OCI-LY7 (cell line): ENCODE data around the gene GPRC5D. TPM values are rescaled to one million over a fixed set of nuclear protein-coding genes. Genes with fewer than 3 reads are reported as not detected.

Experiments used
- BruUV-seq: library from RNA; stranded (reverse); fragments of 400-500 nt; replicated peaks from 2 replicates; lab custom pipeline; 2021; lab: Mats Ljungman, UMichigan
- CTCF ChIA-PET: fragments of 300-600 bp; sonication (Branson Sonifier 250); formaldehyde crosslinking; loops from one replicate; lab custom pipeline; 2022; ENCODE audit warnings: antibody characterized with exemption; ENCODE audit not compliant: unreplicated experiment; lab: Charles Lee
- POLR2A ChIA-PET: fragments of 300-600 bp; sonication (Branson Sonifier 250); formaldehyde crosslinking; loops from one replicate; lab custom pipeline; 2022; ENCODE audit warnings: antibody characterized with exemption; lab: Charles Lee
- DNase-seq: peaks from one replicate; pipeline ENCODE4 v3.0.0-alpha.2; 2015; ENCODE audit warnings: low spot score
- H2AFZ ChIP-seq: fragments of 200-600 bp; sonication (generic), shearing (Covaris generic); 2 replicates; pipeline ENCODE4 v1.6.1; 2014; ENCODE audit warnings: mild to moderate bottlenecking, antibody characterized with exemption, low read length, moderate library complexity
- H3K27ac ChIP-seq: fragments of 200-600 bp; sonication (generic); 2 replicates; pipeline ENCODE4 v1.5.1; 2014; ENCODE audit warnings: mixed run types, low read depth, mild to moderate bottlenecking, moderate library complexity, low read length, inconsistent platforms; ENCODE audit not compliant: poor library complexity, severe bottlenecking
- H3K36me3 ChIP-seq: fragments of 200-600 bp; sonication (generic); 2 replicates; pipeline ENCODE4 v1.6.1; 2014; ENCODE audit warnings: mild to moderate bottlenecking, antibody characterized with exemption, low read length, moderate library complexity, mixed read lengths; ENCODE audit not compliant: insufficient read depth
- H3K4me1 ChIP-seq: fragments of 200-600 bp; sonication (generic); 2 replicates; pipeline ENCODE4 v1.5.1; 2014; ENCODE audit warnings: mild to moderate bottlenecking, low read length; ENCODE audit not compliant: insufficient read depth, poor library complexity, severe bottlenecking
- H3K4me2 ChIP-seq: fragments of 200-600 bp; sonication (generic); 2 replicates; pipeline ENCODE4 v1.6.1; 2014; ENCODE audit warnings: mild to moderate bottlenecking, low read length
- H3K4me3 ChIP-seq: fragments of 200-600 bp; sonication (generic); 2 replicates; pipeline ENCODE4 v1.5.1; 2014; ENCODE audit warnings: mild to moderate bottlenecking, low read depth, low read length; ENCODE audit not compliant: poor library complexity, severe bottlenecking
- H3K79me2 ChIP-seq: fragments of 200-600 bp; sonication (generic); 2 replicates; pipeline ENCODE4 v1.6.1; 2016; ENCODE audit warnings: low read depth, mild to moderate bottlenecking, low read length, moderate library complexity, mixed read lengths; ENCODE audit not compliant: insufficient read depth
- H3K9me2 ChIP-seq: fragments of 200-600 bp; sonication (generic); 2 replicates; pipeline ENCODE4 v1.6.1; 2016; ENCODE audit warnings: mild to moderate bottlenecking, low read length, mixed read lengths; ENCODE audit not compliant: insufficient read depth
- H3K9me3 ChIP-seq: fragments of 200-600 bp; sonication (generic); 2 replicates; pipeline ENCODE4 v1.6.1; 2014; ENCODE audit warnings: mild to moderate bottlenecking, mixed run types, low read length, mixed read lengths
- H4K20me1 ChIP-seq: fragments of 200-600 bp; sonication (generic); 2 replicates; pipeline ENCODE4 v1.6.1; 2014; ENCODE audit warnings: mild to moderate bottlenecking, antibody characterized with exemption, low read length, moderate library complexity, mixed read lengths; ENCODE audit not compliant: insufficient read depth
- EZH2phosphoT487 ChIP-seq: fragments of 200-600 bp; sonication (generic); IDR thresholded peaks from 2 replicates; pipeline ENCODE4 v1.6.1; 2018; ENCODE audit warnings: low read depth, borderline replicate concordance, mild to moderate bottlenecking, mixed run types, antibody characterized with exemption, low read length, moderate library complexity, mixed read lengths
- intact Hi-C: fragments of 100-400 bp; cut with micrococcal nuclease; formaldehyde crosslinking; loops from one replicate; pipeline ENCODE4 v1.10.0; 2022; ENCODE audit not compliant: unreplicated experiment
- total RNA-seq, 2 experiments: library from RNA; depleted of rRNA in 1 of 2; stranded (reverse); fragments of >200 nt in 1 of 2; shearing (Covaris generic) in 1 of 2; gene quantifications; 2 replicates each; pipeline ENCODE4 v1.2.3, GENCODE V29; 2014 to 2022
- TF ChIP-seq, protein P1 (sequence below): fragments of 200-600 bp; sonication (generic); conservative IDR thresholded peaks from 2 replicates; pipeline ENCODE4 v1.5.1; 2014; ENCODE audit warnings: mild to moderate bottlenecking, antibody characterized with exemption, low read length, moderate library complexity, mixed read lengths

The GPRC5D gene
- total RNA-seq, 2 experiments from 2014 or later: not detected

DNA sequence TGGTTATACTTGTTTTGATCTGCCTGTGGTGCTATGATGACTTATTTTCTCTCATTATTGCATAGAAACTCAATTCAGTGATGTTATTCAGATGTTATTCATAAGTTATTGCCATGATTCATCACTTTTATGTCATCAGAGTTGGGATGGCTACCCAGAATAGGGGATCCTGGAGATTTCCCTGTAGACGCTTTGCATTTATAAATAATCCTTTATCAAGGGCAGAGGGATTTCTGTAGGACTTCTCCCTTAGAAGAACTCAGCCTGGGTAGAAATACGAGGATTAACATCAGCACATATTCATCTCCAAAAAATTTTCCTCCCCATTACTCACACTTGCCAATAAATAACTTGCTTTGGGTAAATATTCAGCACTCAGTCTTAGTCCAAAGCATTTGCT, 55.7 kb downstream of the GPRC5D start:
- H3K79me2 ChIP-seq: no peaks in the 10 kb centered on the region
- TF ChIP-seq EZH2phosphoT487: no peak
- TF ChIP-seq, protein P1, sequence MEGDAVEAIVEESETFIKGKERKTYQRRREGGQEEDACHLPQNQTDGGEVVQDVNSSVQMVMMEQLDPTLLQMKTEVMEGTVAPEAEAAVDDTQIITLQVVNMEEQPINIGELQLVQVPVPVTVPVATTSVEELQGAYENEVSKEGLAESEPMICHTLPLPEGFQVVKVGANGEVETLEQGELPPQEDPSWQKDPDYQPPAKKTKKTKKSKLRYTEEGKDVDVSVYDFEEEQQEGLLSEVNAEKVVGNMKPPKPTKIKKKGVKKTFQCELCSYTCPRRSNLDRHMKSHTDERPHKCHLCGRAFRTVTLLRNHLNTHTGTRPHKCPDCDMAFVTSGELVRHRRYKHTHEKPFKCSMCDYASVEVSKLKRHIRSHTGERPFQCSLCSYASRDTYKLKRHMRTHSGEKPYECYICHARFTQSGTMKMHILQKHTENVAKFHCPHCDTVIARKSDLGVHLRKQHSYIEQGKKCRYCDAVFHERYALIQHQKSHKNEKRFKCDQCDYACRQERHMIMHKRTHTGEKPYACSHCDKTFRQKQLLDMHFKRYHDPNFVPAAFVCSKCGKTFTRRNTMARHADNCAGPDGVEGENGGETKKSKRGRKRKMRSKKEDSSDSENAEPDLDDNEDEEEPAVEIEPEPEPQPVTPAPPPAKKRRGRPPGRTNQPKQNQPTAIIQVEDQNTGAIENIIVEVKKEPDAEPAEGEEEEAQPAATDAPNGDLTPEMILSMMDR: no peak
- H3K36me3 ChIP-seq: no peaks in the 10 kb centered on the region
- no peak overlapping the region for H2AFZ ChIP-seq
- no peaks in the 10 kb centered on the region for H3K9me2 ChIP-seq
- DNase-seq: no peak
- POLR2A ChIA-PET: interaction anchor here (0.7 kb wide), 4 partner anchors 24 to 1177 kb away, joined by 3 to 8 read pairs (median 6); no protein-coding TSS in a partner anchor
- H3K4me2 ChIP-seq: no peak overlapping the region
- intact Hi-C loops: no loop called here
- H4K20me1 ChIP-seq: no peaks in the 10 kb centered on the region
- H3K4me3 ChIP-seq: no peak overlapping the region
- no peaks in the 10 kb centered on the region for H3K4me1 ChIP-seq
- no TSS peak for BruUV-seq
- CTCF ChIA-PET: no interaction called here
- no peak overlapping the region for H3K27ac ChIP-seq
- H3K9me3 ChIP-seq: no peaks in the 10 kb centered on the region

DNA sequence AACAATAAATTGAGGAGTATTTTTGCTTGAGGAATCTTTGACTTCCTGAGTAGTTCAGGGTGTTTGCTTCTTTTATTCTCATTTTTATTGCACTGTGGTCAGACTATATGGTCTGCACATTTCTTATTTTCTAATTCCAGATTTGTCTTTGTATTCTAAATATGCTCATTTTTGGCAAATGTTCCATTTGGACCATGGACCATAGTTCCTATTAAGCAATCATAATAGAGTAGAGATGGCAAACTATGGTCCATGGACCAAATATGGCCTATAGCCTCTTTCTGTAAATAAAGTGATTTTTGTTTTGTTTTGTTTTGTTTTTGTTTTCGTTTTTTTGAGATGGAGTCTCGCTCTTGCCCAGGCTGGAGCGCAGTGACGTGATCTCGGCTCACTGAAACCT, 58.5 kb downstream of the GPRC5D start:
- H3K4me2 ChIP-seq: no peak overlapping the region
- no peaks in the 10 kb centered on the region for H4K20me1 ChIP-seq
- no peaks in the 10 kb centered on the region for H3K9me3 ChIP-seq
- no peak for DNase-seq
- intact Hi-C loops: no loop called here
- H3K36me3 ChIP-seq: no peaks in the 10 kb centered on the region
- no TSS peak for BruUV-seq
- H3K4me1 ChIP-seq: no peaks in the 10 kb centered on the region
- no peaks in the 10 kb centered on the region for H3K9me2 ChIP-seq
- H2AFZ ChIP-seq: no peak overlapping the region
- no peak overlapping the region for H3K27ac ChIP-seq
- no peak overlapping the region for H3K4me3 ChIP-seq
- ChIA-PET POLR2A (no interaction called here), CTCF (no interaction called here)
- H3K79me2 ChIP-seq: no peaks in the 10 kb centered on the region
- TF ChIP-seq, protein P1: no peak
- TF ChIP-seq EZH2phosphoT487: no peak

DNA sequence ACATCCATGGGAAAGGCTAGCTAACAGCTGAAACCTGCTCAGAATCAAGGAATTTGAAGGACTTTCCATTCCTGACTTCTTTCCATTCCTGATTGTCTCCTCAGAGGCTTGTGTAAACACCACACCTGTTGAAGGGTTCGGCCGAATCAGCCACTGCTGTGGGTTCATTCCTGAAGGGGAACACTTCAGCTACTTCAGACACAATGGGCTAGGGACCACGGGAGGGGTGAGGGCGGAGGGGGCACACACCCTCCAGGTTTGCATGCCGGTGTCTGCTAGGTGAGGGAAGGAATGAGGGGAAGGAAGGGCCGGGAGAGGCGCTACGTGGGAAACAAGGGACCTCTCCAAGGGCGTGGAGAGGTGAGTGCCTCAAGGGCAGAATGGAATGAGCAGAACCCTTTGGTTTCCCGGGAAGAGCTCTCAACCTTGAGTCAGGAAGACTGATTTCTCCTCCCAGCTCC, 59.3 kb downstream of the GPRC5D start:
- Histone ChIP-seq H3K27ac (no peak overlapping the region), H4K20me1 (no peaks in the 10 kb centered on the region), H3K9me2 (no peaks in the 10 kb centered on the region), H3K4me1 (no peaks in the 10 kb centered on the region), H3K9me3 (no peaks in the 10 kb centered on the region), H3K36me3 (no peaks in the 10 kb centered on the region), H3K79me2 (no peaks in the 10 kb centered on the region), H3K4me2 (no peak overlapping the region), H3K4me3 (no peak overlapping the region), H2AFZ (no peak overlapping the region)
- POLR2A ChIA-PET: no interaction called here
- no TSS peak for BruUV-seq
- TF ChIP-seq EZH2phosphoT487: no peak
- TF ChIP-seq, protein P1: no peak
- CTCF ChIA-PET: no interaction called here
- intact Hi-C loops: no loop called here
- no peak for DNase-seq
